HS-27A (cell line): ENCODE measurements around the gene TRERF1.

Experiments
- DNase-seq: peaks from one replicate; pipeline ENCODE4 v3.0.0-alpha.2; 2012; ENCODE audit warnings: low read depth, missing footprints

The TRERF1 gene

DNA sequence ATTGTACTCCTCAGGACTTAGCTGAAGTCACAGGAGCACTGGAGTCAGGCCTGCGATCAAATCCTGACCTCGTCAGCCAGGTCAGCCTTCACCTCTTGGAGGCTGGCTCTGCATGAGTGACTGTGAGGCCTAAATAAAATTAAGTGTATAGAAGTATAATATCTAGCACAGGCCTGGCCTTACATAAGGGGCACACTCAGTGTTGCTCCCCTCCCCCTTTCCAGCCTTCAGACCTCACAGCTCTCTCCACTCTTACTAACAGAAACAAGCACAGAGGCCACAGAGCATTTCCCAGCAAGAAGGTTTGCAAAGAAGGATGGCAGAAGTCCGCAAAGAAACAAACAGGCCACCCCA lies 84.8 kb downstream of the TRERF1 start:
- DNase-seq = no peak

DNA sequence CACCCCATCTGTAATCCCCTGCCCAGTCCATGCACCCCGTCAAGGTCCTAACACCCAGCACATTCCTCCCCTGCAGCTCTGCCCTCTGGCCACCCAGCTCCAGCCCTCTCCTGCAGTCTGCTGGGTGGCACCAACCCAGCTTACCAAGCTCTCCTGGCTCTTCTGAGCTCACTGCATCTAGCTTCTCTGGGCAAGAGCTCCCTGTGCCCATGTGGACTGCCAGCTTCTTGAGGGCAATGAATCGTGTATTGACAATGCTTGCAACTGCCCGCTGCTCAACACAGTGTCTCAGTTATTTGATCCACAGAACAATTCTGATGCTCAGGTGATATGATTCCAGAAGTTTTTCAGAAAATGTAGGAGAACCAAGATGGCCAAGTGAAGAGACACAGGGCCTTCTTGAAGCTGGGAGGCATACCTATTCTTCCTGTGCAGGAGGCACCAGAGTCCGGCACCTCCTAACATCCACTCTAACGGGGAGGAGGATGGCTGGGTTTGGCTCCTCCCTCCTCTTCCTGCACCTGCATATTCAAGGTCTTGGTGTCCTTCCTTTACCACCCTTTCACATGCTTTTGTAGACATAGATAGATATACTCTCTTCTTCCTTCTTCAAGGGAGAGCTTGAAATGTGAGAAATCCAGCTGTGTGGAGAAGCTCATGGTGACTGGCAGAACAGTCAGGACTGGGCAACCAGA lies 85.6 kb downstream of the TRERF1 start:
- no peak for DNase-seq

DNA sequence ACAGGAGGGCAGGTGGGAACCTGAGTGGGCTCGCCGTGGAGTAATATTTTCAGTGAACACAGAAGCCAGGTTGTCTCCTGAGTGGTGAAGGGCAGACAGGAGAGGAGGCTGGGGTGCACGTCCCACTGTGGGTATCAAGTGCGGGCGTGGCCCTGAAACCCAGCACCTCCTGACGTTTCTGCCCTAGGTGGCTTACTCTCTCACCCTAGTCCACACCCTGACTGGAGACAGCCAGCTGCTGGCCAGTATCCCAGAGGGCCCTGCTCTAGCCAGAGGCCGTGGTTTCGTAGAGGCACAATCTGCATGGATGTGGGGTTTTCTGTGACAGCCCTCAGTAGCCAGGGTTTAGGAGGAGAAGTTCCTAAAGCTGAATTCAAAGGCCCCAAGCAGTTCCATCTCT lies 86.7 kb downstream of the TRERF1 start:
- no peak for DNase-seq

DNA sequence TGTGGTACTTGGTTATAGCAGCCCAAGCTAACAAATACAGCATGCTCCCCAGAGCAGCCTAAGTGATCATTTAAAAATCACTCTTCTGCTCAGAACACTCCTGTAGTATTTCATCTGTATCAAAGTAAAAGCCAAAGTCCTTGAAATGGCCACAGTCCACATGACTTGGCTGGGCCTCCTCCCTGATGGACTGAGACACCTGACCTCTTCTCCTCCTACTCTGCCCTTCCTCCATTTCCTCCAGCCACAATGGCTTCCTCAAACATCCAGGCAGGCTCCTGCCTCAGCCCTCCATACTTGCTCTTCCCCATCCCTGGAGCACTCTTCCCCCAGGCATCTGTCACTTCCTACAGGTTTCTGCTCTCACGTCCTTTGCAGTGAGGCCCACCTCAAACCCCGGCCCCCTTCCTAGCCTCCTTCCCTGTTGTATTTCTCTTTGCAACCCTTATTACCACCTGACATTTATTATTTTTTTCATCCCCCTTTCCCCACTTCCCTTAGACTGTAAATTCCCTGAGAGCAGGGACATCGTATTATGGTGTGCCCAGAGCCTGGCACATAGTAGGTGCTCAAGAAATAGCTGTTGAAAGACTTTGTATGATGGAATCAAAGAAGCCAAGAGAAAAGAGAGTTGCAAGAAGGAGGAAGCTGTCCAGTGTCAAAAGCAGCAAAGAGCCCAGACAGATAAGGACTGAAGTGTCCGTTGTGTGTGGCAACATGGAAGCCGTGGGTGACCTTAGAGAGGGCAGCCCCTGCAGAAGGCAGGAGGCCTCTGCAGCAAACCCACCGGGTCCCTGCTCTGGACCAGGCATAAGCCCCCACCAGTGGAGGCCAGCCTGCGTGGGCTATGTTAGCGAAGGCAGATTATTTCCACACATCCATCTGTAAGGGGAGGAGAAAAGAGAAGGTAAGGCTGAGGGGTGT lies 87.5 kb downstream of the TRERF1 start:
- no peak for DNase-seq

DNA sequence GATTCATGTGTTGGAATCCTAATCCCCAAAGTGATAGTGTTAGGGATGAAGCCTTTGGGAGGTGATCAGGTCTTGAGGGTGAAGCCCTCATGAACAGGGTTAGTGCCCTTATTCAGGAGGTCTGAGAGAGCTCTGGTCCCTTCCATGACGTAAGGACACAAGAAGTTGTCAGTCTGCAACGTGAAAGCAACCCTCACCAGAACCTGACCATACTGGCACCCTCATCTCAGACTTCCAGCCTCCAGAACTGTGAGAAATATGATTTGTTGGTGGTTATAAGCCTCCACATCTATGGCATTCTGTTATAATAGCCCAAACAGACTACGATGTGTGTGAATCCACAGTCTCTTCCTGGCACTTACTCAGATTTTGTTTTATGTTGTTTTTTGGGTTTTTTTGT lies 90.7 kb downstream of the TRERF1 start:
- no peak for DNase-seq

DNA sequence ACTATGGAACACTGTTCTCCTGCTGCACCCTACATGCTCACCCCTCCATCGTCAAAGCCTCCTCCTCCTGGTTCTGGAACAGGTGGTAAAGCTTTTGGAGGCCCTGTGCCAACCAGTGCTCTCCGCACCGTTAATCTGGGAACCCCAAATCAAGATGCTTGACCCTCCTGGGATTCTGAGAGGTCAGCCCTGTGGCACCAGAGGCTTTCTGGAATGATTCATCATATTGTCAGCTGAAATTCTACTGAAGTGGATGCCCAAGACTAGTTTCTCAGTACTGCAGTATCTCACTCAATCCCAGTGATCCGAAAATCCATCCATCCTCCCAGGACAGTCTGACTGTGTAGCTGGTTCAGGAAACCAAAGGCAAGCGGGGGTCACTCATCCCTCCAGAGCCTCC lies 92.7 kb downstream of the TRERF1 start:
- DNase-seq = peak; percentile 43

DNA sequence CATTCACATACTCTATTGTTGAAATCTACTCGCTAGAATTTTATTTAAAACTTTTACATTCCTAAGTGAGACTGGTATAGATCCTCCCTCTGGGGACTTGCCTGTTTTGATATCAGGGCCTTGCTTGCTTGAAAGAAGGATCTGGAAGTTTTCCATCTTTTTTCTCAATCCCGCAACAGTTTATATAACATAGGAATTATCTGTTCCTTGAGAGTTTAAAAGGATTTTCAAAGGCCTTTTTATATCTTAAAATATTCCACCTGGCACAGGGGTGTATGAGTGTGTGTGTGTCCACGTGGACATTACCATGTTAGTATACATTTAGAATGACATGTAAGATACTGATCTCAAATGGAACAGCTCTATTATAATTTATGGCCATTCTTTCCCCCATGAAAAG lies 96.3 kb downstream of the TRERF1 start:
- DNase-seq = no peak

DNA sequence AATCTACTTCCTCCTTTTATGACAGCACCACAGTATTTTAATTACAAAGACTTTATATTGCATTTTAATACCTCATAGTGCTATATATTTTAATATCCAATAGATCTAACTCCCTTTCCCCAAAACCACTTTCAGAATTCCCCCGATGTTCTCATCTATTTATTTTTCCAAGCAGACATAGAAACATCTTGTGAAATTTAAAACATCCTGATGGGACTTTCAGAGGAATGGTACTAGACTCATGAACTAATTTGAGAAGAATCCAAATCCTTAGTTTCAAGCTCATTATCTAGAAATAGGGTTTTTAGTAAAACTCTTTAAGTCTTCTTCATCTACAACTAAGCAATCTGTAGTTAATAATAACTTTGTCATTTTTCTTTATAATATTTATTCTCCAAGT lies 97.0 kb downstream of the TRERF1 start:
- DNase-seq = no peak

DNA sequence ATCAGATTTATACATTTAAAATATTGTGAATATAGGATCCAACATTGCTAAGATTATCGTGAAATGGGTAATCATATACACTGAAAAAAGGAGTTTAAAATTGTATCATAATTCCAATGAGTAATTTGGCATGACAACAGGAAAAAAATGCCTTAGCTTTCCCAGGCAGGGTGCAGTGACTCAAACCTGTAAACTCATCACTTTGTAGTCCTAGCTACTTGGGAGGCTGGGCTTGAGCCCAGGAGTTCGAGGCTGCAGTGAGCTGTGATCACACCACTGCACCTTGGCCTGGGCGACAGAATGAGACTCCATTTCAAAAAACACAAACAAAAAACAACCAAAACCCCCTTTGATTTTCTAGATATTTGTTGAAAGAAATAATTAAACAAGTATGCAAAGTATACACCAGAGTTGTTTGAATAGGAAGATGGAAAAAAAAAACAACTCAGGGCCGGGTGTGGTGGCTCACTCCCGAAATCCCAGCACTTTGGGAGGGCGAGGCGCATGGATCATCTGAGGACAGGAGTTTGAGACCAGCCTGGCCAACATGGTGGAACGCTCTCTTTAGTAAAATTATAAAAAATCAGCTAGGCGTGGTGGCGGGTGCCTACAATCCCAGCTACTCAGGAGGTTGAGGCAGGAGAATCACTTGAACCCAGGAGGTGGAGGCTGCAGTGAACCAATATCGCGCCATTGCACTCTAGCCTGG lies 98.7 kb downstream of the TRERF1 start:
- peak; percentile 56 for DNase-seq

DNA sequence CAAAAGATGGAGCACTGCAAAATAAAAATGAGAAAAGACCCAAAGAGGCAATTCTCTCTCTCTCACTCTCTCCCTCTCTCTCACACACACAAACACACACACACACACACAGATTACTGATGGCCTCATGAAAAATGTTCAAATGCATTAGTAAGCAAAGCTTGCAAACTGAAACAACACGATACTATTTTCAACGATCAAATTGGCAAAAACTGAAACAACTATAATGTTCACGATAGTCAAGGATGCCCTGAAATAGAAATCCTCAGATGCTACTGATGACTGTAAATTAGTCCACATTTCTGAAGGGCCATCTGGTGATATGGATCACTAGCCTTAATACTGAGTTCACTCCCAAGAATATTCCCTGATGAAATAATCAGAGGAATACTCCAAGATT lies 100.8 kb downstream of the TRERF1 start:
- DNase-seq = no peak

DNA sequence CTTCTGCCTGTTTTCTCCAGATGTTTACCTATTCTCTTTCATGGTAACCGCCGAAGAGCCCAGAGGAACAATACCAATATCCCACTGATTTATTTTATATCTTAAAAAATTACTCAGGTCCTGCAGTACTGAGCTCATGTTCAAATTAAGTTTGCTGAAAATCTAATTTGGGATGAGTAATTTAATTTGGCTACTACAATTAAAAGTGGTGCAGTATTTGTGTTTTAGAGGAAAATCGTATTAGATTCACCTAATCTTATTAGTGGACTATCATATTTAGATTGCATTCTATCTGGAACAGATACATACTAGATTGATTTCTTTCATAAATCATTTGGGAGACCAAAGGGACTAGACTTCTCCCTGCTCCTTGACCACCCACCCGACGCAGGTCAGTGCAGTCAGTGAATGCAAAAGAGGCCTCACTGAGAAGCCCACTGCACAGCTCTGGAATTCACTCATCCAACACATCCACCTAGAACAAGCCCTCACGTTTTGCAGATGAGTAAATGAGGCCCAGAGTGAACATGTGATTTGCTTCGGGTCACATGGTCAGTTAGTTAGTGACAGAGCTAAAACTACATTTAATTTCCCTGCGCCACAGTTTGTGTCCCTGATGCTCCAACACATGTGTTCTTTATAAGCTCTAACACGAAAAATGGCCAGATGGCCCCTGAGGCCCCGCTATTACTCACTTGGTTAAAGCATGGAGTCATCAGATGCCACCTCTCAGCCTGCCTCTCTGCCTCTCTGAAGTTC lies 101.8 kb downstream of the TRERF1 start:
- DNase-seq = no peak

DNA sequence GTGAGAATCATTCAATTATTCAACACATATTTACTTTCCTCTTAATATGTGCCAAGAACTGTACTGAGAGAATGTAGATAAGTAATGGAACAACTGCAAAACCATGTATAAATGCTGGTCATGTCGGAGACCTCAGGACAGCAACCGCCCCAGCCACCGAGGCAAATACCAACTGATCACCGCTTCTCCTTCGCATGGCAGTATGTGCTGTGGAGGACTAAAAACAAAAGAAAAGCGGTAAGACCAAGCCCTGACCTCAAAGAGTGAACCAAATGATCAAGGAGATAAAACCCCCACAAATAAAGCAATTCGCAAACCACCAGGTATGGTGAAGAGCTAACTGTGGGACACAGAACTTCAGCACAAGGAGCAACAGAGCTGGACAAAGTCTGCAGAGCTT lies 104.3 kb downstream of the TRERF1 start:
- DNase-seq = no peak

DNA sequence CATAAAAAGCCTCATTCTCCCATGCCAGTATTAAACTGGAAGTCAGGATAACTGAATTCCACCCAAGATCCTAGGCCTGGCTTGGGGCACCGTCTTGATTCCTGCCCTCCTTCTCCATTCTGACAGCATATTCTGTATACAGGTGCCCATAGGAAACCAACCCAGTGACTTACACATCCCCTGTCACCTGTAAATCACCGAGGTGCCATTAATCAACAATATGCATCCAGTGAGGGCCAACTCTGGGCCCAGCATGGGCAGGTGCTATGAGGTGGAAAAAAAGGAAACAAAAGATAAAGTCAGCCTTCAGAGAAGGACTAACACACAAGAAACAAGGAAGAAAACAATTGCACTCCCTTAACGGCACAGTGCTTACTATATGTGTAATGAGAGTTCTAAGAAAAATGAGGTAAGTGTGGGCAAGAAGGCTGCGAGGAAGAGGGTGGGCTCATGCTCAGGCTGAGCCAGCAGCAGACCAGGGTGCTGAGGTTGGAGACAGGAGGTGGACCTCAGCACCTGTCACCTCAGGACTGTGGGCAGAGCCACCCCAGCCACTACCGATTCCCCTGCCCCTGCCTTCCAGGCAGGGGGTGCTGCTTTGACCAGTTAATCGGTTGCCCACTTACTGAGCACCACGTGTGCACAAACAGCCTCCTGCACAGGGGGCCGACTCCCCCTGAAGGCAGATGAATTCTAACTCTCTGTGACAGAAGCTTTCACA lies 105.9 kb downstream of the TRERF1 start:
- no peak for DNase-seq

DNA sequence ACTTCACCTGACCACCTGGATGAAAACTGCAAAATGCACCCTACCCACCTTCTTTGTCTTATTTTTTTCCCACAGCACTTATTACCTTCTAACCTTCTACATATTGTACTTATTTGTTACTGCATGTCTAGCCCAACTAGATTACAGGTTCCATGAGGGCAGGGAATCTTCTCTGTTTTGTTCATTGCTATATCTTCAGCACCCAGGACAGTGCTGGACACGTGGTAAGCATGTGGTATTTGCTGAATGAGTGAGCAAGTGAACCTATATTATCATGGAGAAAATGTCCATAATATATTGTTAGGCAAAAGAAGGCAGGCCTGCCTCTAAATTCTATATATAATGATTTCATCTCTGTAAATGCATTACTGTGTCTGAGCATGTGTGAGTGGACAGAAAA lies 107.0 kb downstream of the TRERF1 start:
- no peak for DNase-seq

DNA sequence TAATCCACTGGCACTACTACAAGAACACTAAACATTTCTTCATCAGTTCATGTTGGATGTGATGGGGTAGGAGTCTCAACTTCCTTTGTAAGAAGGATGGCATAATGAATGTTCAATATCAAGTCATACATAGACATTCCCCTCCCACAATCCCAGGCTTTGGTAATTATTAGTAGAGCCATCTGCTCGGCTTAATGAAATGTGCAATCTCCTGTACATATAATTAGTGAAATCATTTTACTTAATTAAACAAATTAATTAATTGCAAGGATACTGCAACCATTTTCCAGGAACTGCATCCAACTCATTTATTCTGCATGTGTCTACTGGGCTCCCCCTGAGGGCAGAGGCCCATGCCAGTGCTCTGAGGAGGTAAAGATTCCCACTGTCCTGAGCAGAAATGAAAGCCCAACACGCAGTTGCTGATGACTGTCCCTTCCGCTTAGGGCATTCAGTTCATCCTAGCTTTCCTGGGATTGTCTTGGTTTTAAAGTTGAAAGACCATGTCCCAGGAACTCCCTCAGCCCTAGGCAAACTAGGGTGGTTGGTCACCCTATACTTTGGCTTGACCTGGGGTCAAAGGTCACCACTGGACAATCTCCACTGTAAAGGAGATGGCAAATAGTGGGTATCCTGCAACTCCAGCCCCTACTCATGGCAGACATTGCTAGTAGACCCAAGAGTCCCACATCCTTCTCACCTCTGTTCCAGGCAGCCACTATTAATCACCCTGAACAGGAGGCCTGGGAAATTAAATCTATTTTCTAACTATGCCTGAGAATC lies 109.8 kb downstream of the TRERF1 start:
- no peak for DNase-seq

DNA sequence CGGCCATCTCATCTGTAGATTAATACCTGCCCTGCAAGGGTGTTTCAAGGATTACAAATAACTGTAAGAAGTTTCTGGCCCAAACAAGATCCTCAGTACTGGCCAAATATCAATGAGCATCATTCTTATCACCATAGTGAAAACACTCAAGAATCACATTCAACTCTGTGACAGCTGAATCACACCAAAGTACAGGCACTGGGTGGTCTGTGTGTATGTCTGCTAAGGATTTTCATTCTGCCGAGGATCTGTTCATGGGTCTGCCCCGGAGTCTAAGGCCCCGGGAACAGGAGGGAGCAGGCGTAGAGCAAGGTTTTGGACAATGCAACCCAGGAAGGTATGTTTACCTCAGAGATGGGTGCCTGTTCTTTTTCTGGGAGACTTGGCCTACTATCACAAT lies 110.5 kb downstream of the TRERF1 start:
- no peak for DNase-seq

DNA sequence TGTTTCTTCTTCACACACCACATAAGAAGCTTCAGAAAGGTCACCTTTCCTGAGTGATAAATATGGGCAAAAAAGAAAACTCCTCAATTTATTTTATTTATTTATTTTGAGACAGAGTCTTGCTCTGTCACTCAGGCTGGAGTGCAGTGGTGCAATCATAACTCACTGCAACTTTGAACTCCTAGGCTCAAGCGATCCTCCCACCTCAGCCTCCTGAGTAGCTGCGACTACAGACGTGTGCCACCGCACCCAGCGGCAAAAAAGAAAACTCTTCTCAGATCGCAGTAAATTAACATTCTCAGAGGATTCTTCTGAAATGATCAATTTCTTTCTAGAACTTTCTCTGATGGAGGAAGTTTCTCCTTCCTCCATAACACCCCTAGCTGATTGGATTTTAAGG lies 111.2 kb downstream of the TRERF1 start:
- no peak for DNase-seq

DNA sequence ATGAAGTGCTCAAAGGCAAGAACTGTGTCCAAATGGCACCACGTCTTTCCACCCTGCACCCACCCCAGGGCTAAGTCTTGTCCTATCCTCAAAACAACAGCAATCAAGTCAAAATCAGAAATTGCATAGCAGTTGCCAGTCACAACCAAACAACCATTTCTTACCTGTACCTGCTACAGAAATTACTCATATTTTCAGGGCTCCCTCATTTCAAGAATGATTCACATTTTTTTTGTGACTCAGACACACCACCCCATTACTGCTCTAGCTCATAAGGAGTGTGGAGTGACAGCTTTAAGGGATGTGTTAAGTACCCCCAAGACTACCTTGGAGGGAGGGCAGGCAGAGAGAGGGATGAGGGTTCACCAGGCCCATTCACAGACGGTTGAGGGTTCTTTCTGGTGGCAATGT lies 111.7 kb downstream of the TRERF1 start:
- DNase-seq = no peak

DNA sequence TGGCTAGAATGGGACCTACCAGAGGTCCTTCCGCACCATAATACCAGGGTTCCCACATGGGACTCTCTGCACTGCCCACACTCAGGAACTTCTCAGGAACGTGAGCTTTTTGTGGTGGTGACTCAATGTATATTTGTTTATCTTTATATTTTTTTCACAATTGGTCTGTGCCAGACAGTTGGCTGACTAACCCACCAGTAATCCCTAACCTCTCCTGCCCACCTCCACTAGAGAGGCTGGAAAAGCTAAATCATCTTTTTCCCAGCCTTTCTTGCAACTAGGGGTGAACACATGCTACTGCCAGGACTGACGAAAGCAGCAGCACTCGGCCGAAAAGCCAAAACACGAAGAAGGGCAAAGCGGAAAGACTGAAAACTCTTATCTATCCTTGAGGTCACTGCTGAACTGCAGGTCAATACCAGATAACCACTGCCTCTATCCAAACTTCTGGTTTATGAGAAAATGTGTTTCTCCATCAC lies 112.9 kb downstream of the TRERF1 start:
- DNase-seq = peak; percentile 98

DNA sequence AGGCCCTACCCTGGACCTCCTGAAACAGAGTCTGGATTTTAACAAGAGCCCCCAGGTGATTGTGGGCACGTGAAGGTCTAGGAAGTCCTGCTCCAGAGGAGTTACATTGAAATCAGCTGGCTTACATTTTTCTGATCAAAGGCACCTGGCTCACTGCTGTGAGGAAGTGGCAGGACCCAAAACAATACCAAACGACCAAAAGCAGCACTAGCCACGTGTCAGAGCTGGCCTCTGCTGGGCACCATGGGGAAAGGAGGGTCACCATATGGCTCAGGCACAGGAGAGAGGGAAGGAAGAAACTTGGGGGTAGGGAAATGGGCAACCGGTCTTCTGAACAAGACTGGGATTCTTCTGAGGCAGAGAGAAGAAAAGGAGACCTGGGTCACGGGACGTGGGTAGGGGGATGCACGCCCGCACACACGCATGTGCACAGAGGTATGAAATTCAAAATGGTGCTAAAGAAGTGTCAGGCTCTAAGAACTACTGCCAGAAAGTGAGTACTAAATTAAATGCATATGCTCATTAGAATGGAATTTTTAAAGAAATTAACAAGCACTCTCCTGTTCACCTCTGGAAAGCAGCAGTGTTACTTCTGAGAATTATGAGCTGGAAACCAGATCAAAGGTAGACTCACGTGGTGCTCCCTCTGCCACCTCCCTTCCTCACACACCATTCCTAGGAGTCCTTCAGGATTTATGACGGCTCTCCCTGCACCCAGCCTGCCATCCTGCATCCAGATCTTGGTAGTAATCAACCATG lies 113.6 kb downstream of the TRERF1 start:
- DNase-seq = no peak
